ENCODE data around the gene RALBP1.
A peak's percentile ranks its signal among the peaks of the same experiment; 100 is the strongest.

The RALBP1 gene

DNA sequence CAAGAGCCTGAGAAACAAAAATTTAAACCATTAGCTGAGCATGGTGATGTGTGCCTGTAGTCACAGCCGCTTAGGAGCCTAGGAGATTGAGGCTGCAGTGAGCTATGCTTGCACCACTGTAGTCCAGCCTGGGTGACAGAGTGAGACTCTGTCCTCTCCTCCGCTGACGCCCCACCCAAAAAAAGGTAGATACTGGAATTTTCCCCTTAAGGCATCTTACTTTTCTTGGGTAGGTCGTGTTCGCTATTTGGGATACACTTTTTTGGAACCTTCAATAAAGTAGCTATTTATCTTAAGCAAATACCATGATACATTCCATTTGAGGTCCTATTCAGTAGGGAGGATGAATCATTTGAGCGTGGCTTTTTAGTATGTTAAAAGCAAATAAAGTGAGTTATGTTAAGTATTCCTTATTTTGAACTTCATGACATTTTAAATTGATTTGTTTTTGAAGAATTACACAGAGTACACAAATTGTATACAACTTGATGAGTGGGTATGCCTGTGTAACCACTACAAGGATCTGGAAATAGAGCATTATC lies 38.7 kb downstream of the RALBP1 start:
- DNase-seq = no peak

DNA sequence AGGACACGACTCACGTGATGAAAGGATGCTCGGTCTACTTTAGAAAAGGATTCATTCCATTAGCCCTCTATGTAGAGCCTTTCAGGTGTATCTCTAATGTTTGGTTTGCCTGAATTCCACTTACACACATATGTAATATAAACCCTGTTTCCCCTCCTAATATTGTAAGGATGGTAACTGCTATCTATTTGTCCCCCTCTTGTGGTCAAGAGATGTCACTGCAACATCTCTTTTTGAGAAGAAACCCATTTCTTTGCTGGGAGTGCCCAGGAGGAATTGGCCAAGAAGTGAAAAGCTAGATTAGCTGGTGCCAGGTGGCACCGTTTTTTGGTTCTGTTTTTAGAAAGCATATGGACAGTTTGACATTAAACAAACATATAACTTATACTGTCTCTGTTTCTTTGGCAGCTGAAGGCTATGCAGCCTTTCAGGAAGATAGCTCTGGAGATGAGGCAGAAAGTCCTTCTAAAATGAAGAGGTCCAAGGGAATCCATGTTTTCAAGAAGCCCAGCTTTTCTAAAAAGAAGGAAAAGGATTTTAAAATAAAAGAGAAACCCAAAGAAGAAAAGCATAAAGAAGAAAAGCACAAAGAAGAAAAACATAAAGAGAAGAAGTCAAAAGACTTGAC lies 41.2 kb downstream of the RALBP1 start:
- peak; percentile 36 for DNase-seq

DNA sequence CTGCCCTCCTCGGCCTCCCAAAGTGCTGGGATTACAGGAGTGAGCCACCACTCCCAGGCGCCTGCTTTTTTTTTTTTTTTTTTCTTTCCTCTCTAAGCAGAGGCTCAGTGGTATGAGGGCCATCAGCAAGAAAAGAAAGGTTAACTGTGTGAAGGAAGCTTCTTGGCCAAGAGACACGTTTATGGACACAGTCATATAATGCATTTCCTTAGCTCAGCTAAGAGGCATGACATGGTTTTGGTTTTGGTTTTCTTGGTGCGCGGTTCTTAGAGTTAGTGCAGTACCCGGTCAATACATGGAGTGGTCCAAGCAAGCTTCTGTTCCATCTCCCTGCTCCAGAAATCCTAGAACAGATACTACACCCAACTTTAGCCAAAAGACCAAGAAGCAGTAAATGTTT lies 42.6 kb downstream of the RALBP1 start:
- no peak for DNase-seq

DNA sequence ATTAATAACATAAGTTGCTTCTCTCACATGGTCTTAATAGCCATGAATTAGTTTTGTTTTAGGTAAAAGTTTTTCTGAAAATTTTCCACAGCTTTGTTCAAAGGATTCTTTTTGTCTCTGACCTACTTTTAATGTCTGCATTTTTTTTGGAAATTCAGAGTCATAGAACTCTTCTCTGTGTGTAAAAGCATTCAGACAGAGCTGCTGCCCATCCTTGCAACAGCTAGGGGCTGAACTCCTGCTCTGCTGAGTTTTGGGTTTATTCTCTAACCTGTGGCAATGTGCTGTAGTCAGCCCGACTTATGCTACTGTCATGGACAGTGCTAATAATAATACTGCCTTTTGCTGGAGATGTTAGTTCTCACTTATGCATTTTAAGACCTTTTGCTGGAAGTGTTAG lies 44.1 kb downstream of the RALBP1 start:
- no peak for DNase-seq

DNA sequence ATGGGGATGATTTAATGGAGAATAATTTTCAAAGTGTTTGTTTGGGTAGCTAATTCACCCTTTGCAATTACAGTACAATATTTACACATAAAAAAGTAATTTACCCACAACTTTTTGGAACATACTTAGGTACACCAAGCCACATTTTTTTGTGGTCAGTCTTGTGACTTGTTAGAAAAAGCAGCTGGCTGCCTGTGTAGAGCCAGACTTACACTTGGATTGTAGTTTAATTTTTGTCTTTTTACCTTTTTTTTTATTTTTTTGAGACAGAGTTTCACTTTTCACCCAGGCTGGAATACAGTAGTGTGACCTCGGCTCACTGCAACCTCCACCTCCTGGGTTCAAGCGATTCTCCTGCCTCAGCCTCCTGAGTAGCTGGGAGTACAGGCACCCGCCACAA lies 45.4 kb downstream of the RALBP1 start:
- DNase-seq = no peak

DNA sequence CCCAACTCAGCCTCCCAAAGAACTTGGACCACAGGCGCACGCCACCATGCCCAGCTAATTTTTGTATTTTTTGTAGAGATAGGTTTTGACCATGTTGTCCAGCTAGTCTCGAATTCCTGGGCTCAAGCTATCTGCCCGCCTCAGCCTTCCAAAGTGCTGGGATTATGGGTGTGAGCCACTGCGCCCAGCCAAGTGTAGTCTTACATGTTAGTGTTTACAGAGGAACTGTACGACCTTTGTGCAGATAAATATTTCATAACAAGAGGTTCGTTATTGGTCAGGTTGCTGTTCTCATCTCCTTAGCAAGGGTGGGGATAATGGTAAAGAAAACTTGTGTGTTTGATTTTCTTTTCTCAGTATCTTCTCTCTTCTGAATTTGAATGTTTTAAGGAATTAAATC lies 46.5 kb downstream of the RALBP1 start:
- no peak for DNase-seq

DNA sequence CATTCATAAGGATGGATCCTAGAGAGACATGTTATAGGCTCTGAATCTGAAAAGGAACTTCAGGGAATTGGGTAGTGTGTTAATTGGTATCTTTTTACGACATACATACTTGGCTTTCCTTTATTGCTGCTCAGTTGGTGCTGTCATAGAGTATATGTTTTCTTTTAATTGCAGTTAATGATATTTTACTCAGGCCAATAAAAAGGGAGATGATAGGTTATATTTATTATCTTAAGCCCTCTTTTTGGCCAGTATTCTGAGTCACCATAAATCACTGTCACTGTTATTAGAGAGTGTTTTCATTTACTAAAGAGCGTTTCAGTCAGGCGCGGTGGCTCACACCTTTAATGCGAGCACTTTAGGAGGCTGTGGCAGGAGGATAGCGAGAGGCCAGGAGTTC lies 47.6 kb downstream of the RALBP1 start:
- no peak for DNase-seq

DNA sequence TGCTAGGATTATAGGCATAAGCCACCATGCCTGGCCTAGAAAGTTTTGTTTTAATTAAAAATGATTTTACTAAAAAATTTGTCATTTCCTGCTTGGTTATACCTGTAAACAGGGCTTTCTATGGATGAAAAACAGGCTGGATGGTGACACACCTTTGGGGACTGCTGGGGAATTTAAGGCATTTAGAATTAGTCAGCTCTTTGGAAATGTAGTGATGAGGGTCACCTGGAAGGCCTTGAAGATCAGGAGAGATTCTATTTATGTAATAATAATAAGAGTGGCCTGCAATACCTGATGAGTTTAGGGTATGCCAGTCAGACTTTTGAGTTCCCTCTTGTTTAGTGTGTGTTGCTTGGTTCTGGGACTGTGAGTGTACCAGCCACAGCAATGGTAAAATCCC lies 51.1 kb downstream of the RALBP1 start:
- no peak for DNase-seq

DNA sequence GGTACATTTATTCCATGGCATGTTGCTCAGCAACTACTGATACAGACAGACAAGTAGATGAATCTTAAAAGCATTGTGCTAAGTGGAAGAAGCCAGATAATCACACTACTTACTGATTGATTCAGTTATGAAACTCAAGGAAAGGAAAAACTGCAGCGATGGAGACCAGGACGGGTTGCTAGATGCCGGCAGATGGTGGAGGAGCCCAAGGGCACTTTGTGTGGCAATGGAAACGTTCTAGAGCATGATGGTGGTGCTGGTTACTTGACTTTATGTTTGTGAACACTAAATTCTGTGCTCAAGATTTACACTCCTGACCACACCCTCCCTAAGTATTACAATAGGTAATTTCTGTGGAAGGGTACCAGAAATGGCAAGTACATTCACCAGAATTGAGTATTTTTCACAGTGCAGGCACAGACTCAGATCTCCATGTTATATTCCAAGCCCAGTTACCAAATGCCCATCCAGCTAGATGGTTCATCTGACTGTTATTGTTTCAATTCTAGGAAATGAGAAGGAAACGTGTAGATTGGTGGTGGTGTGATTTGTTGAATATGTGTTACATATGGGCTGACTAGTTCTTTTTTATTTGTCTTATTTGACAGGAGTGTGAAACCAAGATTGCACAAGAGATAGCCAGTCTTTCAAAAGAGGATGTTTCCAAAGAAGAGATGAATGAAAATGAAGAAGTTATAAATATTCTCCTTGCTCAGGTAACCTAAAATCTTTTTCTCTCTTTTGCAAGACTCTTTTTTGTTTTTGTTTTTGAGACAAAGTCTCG lies 55.1 kb downstream of the RALBP1 start:
- peak; percentile 89 for DNase-seq

DNA sequence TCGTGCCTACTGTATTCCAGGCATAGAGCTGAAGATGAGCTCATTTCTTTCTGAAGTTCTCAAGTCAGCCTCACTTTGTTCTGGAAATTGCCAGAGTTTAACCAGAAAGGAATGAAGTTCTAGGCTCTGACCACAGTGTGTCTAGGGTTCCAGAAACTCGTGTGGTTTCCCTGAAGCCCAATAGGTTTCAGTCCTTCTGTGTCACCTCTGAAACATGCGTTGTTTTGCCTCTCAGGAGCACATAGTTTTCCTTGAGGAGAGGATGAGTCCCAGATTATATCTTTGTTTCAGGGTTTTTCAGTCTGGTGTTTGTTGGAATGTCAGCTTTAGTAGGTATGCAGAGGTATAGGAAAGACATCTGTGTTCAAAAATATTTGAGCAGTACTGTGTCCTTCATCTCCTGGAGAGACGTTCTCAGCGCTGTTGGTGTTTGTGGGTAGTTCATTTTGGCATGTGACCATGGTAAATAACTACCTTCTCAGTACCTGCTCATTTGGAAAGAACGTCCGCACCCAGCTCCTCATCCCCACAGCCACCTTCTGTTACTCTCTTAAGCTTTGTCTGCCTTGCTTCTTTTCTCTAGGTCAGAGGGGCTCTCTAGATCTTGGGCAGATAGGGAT lies 56.6 kb downstream of the RALBP1 start:
- DNase-seq = no peak

DNA sequence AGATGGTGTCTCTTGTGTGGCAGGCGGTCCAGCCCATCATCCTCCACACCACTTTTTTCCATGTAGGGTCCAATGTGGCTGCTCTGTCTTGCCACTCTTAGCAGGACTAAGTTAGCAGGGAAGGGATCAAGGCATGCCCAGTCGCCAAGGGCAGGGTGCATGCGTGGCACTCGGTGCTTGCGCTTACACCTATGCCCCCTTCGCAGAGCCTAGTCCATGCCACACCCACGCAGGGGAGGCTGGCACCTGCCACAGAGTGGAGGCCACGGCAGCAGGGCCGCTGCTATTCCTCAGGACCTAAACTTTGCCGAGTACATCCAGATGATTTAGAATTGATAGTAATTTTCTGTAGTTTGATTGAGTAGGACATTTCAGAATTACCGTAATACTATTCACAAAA lies 59.5 kb downstream of the RALBP1 start:
- DNase-seq = no peak

DNA sequence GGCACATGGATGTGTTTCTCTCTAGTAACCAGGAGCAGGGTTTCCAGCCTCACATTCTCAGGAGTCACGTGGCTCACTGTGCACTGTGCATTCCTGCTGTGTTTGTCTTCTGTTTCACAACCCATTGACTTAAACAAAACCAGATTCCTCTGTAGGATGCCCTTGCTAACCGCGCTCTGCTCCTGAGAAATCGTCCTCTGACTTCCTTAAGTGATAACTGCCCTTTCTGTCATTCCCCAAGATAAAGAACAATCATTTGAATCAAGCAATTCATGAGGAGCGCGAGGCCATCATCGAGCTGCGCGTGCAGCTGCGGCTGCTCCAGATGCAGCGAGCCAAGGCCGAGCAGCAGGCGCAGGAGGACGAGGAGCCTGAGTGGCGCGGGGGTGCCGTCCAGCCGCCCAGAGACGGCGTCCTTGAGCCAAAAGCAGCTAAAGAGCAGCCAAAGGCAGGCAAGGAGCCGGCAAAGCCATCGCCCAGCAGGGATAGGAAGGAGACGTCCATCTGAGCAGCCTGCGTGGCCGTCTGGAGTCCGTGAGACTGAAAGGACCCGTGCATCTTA lies 60.2 kb downstream of the RALBP1 start:
- no peak for DNase-seq

DNA sequence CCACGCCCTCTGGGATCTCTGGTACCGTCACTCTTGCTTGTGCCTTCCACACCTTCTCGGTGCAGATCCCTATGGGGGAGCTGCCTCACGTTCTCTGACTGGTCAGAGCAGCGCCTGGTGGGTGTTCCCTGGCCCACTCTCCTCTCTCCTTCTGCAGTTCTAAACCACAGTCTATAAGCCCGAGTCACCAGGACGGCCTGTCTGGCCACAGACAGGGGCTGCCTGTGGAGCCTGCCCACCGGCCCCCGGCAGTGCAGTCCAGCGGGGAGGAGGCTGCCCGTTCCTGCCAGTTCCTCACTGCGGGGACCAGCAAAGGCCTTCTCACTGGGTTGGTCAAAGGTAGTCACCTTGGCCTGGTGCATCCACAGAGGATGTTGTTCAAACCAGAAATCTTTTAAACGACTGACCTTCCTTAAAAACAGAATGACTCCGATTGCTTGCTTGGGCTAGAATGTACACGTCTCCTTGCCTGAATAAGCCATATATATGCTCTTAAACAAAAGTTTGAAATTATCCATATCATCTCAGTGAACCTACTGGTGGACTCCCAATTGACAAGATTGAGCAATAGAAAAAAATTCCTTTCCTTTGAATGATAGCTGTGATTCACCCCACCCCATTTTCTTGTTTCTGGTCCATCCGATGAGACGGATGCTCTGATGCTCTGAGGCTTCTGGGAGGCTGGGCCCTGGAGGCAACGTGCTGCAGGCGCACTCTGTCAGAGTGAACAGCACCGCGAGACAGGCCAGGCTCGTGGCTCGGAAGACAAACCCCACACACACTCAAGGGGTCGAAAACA lies 61.2 kb downstream of the RALBP1 start:
- no peak for DNase-seq

DNA sequence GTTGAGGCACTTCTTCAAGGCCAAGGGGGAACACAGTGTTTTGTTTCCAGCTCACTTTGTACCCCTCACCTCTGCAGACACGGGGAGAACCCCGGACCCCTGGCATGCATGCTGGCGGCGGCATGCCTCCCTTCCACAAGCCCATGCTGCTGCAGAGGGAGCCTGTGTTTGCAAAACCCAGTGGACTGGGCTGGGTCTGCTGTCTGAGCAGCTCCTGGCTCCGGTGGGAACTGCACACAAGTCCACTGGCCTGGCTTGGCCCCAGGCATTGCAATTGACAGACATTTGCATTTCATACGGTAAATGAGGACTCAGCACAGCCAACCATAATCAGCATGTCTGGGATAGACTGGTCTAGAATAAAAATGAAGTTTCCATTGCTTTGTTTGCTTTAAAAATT lies 62.4 kb downstream of the RALBP1 start:
- DNase-seq = no peak

DNA sequence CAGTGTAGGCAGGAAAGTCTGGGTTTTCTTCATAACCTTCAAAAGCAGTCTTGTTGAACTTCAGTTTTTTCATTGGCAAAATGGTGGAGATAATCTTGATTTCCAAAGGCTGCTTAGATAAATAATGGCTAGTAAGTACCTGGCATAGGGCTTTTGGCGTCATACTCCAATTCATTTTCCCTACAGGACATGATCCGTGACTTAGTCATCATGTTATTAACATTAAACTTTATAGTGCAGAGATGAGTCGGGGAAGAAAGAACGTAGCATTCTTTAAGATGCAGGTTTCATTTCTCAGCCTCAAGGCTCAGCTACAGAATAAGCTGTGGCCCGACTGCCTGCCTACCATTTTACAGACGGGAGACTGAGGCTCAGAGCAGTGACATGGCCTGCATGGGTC lies 64.0 kb downstream of the RALBP1 start:
- DNase-seq = no peak

DNA sequence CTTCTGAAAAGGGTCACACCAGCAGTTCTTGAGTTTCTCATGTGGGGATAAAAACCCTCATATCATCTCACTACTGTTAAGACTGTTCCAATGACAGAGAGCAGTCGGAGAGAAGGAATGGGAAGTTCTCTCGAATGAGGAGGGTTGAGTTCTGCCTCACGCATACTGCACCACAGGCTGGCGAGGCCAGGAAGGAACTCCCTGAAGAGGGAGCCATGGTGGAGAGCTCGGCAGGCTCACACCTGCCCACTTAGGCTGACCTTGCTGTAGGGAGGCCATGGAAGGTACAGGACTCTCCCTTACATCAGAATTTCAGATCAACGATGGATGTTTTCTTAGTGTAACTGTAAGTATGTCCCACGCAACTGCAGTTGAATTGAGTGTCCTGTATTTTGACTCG lies 64.6 kb downstream of the RALBP1 start:
- DNase-seq = no peak

DNA sequence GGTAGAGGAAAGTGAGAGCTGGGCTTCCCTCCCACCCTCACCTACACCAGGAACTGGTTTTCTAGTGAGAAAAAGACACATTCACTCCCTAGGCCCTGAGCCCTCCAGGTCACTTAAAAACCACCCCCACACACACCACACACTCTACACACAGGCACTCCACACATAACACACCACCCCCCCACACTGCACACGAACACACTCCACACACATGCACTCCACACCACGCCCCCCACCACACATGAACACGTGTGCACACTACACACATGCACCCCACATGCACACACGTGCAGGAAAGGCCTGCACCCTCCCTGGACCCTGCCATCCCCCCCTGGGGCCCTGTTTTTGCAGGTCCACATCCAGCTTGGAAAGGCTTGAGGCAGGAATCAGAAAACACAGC lies 67.6 kb downstream of the RALBP1 start:
- no peak for DNase-seq

DNA sequence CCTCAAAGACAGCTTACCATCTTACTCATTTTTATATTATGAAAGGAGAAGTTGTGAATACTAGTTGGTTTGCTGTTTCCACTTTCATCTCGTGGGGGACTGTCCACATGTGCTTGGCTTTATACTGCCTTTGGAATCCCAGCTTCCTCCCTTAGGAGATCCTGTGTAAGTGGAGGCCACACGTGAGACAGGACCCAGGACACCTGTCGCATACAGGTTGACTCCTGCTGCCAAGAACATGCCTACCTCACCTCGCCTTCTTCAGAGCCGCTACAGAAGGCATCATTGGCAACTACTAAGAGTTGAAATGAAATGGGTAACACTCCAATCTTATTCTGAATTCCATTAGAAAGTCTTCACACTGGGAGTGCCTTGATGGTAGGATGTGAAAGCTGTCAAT lies 69.7 kb downstream of the RALBP1 start:
- DNase-seq = no peak

DNA sequence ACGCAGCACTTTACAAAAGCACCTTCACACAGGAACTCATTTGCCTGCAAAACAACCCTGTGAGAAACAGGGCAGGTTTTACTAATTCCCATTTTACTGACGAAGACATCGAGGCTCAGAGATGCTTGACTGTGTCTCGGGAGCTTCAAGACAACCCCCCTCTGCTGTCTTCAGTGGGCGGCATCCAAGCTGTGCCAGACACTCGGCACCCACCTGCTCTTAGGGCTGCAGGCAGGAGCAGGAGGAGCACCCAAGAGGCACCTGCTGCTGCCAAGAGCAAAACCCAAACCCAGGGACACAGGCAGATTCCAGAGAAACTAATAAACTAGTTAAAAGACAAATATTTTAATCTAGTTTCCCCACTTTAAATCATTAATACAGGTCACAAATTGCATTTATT lies 71.2 kb downstream of the RALBP1 start:
- DNase-seq = no peak

DNA sequence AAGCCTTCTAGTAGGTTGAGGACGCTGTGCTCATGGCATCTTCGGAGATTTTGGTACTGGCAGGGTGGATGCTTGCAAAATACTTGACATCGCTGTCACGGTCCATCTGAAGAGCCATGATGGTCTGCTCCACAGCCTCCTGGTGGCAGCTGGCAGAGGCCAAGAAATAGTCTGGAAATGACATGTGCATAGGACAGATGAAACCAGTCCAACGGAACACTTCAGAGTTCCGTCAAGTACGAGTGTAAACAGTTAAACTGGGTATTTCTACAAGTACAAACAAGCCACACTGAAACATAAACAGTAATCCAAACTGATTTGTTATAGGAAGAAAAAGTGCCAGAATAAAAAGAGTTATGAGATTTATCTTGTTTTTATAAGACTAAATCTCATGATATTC lies 72.5 kb downstream of the RALBP1 start:
- no peak for DNase-seq

DNA sequence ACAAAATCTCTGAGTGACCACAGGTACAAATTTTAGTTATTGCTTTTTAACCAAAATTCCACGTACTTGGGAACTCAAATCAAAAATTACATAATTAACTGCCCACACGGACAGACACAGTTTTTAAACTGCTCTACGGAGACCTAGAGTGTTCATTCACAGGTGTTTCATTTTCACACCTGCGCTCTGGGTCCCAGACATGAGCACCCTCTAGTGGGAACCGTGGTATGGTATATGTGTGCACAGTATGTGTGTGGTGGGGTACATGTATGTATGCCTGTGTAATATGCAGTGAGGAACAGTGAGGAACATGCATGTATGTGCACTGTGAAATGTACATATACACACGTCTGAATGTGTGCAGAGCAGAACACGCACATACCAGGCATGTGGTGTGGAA lies 74.1 kb downstream of the RALBP1 start:
- no peak for DNase-seq

DNA sequence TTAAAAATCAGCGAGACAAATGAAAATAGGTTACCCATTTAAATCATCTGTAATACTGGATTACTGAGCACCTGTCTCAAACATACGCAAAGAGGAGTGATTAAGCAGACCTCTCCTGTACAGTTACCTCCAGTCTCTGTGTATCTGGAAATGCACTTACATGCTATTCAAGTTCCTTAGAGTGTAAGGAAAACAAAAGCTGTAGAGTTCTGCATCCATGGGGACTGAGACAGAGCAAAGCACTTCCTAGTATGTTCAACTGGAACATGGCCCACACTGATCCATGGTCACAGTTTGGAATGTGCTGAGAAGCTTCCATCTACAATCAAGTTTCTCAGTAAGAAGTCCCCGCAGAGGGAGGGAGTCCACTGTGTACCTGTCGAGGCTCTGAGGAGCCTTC lies 75.1 kb downstream of the RALBP1 start:
- no peak for DNase-seq

DNA sequence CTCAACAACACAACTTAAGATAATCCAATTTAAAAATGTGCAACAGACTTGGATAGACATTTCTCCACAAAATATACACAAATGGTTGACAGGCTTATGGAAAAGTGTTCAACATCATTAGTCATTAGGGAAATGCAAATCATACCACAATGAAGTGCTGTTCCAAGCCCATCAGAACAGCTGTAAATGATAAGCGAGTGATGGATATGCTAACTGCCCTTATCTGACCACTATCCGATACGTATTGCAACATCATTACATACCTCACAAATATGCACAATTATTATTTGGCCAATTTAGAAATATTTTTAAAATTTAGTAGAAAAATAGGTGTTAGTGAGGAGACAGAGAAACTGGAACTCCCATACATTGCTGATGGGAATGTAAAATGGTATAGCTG lies 76.9 kb downstream of the RALBP1 start:
- no peak for DNase-seq

Measured in GF-D8 (cell line).